HG02885 (cell line): ENCODE results near the gene NMNAT3.

ENCODE experiments used
- ATAC-seq: cut with Tn5 transposase; IDR thresholded peaks from one replicate; pipeline ENCODE4 v1.9.1; 2021; ENCODE audit warnings: mild to moderate bottlenecking; ENCODE audit not compliant: unreplicated experiment, poor library complexity

Gene NMNAT3

GRCh38 chr3:139642996-139643395 is 34.8 kb downstream of the NMNAT3 start:
- no peak for ATAC-seq

DNA sequence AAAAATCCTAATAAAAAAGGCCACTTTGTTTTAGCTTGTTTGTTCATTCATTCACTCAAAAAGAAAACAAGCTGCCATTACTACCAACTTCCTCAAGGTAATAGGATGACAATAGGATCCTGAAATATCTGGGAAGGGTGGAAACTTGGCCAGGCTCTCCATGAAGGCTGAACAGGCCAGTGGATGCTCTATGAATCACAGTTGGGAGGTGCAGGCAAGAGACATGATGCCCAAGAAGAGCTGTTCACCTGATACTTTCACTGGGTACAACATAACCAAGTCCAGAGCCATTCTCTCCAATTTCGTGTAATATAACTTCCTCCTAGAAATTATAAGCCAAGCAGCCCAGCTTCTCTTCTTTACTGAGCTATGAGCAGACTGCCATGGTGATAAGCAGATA is 37.3 kb downstream of the NMNAT3 start:
- no peak for ATAC-seq

- no peak for ATAC-seq
Observed at GRCh38 chr3:139639662-139640061, 38.1 kb downstream of the NMNAT3 start.

GRCh38 chr3:139638518-139638917 is 39.3 kb downstream of the NMNAT3 start:
- no peak for ATAC-seq

GRCh38 chr3:139636511-139636910 is 41.3 kb downstream of the NMNAT3 start:
- no peak for ATAC-seq

GRCh38 chr3:139634111-139634635 is 43.6 kb downstream of the NMNAT3 start:
- ATAC-seq: no peak

DNA sequence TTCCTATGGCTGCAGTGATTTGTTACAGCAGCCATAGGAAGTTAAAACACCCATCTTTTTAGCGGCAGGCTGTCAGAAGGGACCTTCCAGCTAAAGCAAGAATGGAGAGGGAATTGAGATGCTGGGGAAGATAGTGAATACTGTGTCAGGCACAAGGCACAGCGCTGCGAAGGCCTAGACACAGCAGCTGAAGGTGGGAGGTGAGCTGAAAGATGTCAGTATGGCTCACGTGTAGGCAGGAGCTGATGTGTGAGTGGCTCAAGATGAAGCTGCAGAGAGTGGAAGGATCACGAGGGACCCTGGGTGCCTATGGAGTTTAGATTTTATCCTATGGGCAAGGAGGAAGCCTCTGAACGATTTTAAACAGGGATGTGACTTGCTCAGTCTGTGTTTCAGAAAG is 44.3 kb downstream of the NMNAT3 start:
- ATAC-seq: no peak

DNA sequence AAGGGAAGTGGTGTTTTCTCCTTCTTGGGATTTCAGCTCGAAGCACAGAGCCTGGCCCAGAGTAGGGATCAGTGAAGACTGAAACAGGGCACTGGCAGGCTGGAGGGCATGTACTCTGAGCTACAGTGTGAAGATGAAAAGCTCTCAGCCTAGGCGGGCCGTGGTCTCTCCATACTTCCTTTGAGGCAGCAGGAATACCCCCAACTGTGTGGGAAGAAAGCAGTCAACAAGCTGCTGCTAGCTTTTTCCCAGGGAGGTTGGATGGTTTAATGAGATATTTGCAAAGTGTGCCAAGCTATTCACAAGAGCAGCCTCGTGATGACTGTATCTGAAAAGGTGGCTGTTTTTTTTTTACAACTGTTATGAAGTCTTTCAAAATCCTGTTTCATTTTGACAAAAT is 47.2 kb downstream of the NMNAT3 start:
- no peak for ATAC-seq

- peak; percentile 56 for ATAC-seq
Observed at GRCh38 chr3:139629033-139629432, 48.7 kb downstream of the NMNAT3 start.

- no peak for ATAC-seq
Observed at GRCh38 chr3:139627759-139628158, 50.0 kb downstream of the NMNAT3 start.

DNA sequence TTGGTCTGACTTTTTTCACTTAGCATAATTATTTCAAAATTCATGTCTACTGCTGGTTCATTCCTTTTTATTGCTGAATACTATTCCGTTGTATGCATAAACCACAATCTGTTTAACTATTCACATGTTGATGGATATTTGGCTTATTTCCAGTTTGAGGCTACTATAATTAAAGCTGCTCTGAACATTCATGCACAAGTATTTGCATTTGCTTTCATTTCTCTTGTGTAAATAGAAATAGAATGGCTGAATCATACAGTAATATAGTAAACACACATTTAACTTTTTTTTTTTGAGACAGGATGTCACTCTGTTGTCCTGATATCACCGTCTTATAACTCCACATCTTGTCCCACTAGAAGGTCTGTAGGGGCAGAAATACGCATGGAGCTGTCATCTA is 57.3 kb downstream of the NMNAT3 start:
- no peak for ATAC-seq

GRCh38 chr3:139619484-139619883 is 58.3 kb downstream of the NMNAT3 start:
- no peak for ATAC-seq

DNA sequence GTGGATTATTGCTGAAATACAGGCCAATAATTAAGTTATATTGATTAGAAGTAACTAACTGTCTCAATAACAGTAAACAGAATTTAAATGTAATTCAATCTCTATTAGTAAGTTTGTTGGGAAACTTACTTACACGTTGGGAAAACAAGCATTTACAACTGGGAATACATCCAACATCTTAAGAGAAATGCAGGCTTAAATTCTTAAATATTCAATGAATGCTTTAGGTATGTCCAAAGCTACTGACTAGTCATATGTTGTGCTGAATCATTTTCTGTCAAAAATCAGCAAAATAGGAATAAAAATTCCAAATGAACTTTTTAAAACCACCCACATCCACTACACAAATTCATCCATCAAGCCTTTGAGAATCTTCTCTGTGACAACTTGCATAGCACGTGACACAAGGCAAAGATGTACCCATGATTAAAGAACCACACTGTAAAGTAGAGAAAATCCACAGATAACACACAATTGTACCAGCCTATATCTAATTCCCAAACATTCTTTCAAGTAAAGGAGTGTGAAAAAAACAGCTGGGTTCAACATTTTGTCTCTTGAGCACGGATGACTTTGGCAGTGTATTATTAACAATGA is 60.0 kb downstream of the NMNAT3 start:
- no peak for ATAC-seq

- ATAC-seq: no peak
Observed at GRCh38 chr3:139611528-139611927, 66.2 kb downstream of the NMNAT3 start.

- no peak for ATAC-seq
Observed at GRCh38 chr3:139610886-139611285, 66.9 kb downstream of the NMNAT3 start.

DNA sequence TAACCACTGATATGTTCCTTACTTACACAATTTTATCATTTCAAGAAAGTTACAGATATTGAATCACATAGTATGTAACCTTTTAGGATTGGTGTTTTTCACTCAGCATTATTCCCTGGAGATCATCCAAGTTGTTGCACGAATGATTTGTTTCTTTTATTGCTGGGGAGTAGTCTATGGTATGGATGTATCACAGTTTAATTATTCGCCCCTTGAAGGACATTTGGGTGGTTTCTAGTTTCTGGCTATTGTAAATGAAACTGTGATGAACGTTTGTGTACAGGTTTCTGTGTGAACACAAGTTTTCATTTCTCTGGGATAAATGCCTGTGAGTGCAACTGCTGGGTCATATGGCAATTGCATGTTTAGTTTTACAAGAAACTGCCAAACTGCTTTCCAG is 68.8 kb downstream of the NMNAT3 start:
- ATAC-seq: no peak

DNA sequence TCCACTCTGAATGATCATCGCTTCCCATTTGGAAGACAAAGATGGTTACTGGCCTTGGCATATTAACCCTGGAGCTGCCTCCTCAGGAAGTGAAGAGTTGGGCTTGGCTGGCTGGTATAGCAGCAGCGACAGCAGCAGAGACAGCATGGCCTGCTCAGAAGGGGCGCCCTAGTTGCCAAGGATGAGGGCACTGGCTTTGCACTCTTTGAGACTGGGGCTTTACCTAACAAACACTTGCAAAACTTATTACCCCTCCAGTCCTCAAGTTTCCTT is 69.7 kb downstream of the NMNAT3 start:
- no peak for ATAC-seq

DNA sequence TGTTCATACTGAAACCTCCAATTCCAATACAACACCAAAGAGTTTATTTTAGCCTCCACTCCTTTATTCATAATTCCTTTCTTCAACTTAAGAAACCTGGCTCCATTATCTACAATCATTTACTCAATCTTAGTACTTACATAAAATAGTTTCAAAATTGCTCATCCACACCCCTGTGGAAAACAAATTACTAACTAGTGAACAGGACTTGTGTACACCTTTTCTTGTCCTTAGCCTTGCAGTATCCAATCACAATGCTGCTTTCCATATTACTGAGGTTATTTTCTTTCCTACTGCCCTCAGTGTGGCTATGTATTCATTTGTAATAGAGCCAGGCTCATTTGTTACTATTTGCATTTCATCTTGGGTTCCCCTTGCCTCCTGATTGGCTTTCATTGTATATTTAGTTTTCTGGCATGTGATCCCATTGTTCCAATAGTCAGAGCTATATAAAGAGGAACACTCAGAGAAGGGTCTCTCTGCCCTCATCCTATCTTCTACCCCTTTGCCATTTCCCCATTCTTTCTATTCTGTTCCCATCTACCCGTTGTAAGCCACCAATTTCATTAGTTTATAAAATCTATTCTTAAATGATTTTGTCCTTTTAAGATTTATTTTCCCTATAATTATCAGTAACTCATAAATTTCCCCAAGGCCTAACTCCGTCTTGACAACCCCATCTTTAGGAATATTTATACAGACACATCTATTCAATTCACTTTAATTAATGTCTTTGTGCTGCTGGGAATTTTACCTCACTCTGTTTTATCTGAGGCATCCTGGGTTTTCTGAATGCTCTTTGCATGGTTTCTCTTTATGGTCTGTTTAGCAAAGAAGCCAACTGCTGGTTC is 70.3 kb downstream of the NMNAT3 start:
- ATAC-seq: no peak

GRCh38 chr3:139602003-139602402 is 75.8 kb downstream of the NMNAT3 start:
- ATAC-seq: no peak

- no peak for ATAC-seq
Observed at GRCh38 chr3:139601191-139601961, 76.4 kb downstream of the NMNAT3 start.

DNA sequence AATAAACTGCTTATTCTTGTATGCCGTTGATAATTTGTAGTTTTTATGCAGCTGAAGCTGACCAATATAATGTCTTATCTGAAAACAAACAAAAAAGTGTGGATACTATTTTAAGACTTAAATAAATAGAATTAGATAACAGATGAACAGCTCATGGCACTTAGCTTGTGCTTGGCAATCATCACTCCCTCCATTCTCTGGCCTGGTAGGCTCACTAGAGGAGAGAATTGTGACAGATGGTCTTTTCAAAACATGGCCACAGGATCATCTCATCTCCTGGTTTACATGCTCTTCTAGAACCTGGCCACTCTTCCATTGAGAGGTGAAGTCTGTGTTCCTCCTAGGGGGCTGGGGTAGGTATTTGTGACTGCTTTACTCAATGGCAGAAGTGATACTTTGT is 79.8 kb downstream of the NMNAT3 start:
- no peak for ATAC-seq
